Measurements from ENCODE around the gene LARGE1.

DNA sequence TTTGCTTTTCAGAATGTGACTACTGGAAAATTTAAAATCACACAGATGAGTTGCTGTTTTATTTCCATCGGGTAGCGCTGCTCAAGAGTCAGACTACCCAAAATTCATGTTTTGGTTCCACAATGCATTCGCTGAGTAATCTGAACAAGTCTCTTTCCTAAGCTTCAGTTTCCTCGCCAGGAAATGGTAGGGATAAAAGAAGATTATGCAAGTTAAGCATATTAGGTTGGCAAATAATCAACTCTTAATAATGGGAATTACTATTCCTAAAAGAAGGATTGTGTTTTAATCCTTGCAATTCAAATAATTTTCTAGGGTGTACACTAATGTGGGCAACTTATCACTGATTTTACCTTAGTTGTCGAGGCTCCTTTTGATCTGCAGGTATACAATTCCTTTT, 326.5 kb downstream of the LARGE1 start:
- TF ChIP-seq, protein P1, sequence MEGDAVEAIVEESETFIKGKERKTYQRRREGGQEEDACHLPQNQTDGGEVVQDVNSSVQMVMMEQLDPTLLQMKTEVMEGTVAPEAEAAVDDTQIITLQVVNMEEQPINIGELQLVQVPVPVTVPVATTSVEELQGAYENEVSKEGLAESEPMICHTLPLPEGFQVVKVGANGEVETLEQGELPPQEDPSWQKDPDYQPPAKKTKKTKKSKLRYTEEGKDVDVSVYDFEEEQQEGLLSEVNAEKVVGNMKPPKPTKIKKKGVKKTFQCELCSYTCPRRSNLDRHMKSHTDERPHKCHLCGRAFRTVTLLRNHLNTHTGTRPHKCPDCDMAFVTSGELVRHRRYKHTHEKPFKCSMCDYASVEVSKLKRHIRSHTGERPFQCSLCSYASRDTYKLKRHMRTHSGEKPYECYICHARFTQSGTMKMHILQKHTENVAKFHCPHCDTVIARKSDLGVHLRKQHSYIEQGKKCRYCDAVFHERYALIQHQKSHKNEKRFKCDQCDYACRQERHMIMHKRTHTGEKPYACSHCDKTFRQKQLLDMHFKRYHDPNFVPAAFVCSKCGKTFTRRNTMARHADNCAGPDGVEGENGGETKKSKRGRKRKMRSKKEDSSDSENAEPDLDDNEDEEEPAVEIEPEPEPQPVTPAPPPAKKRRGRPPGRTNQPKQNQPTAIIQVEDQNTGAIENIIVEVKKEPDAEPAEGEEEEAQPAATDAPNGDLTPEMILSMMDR (IDR thresholded peaks at IDR 0.05) = no peak
- TF ChIP-seq POLR2A (IDR thresholded peaks at IDR 0.05) = no peak

Measured in Peyer's patch (tissue), 4 donors.